Jurkat, Clone E6-1 (cell line): ENCODE measurements around the gene TRIM59.
"Not testable (repeated sequence)": the region's sequence is repeated elsewhere in the genome, so short reads cannot be mapped to it uniquely, and the experiment has no call there.

ENCODE experiments used
- DNase-seq: peaks from one replicate; pipeline ENCODE4 v3.0.0-alpha.2; 2011; ENCODE audit warnings: low read depth, low spot score
- H3K4me3 ChIP-seq: 2 replicates; pipeline ENCODE4 v1.5.1; 2011; ENCODE audit warnings: mild to moderate bottlenecking, low read length, control low read depth, moderate library complexity

TRIM59 gene

GRCh38 chr3:160460033-160460432, 10.4 kb upstream of the TRIM59 start:
- no peak for DNase-seq
- H3K4me3 ChIP-seq: no peak overlapping the region

- no peak overlapping the region for H3K4me3 ChIP-seq
- no peak for DNase-seq
These were observed 9.9 kb upstream of the TRIM59 start for GRCh38 chr3:160459450-160459970.

DNA sequence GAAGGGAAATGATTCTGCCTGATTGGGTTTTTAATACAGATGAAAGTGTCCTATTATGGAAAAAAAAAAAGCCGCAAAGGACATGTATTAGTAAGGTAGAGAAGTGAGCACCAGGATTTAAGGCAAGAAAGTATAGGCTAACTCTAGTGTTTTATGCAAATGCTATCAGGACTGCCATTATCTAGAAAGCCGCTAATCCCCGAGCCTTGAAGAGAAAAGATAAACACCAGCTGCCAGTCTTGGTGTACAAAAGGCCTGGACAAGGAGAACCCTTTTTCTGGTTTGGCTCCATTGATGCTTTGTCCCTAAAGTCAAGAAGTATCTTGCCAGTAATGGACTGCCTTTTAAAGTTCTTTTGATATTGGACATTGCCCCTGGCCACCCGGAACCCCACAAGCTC, 8.6 kb upstream of the TRIM59 start:
- H3K4me3 ChIP-seq: no peak overlapping the region
- DNase-seq: no peak

DNA sequence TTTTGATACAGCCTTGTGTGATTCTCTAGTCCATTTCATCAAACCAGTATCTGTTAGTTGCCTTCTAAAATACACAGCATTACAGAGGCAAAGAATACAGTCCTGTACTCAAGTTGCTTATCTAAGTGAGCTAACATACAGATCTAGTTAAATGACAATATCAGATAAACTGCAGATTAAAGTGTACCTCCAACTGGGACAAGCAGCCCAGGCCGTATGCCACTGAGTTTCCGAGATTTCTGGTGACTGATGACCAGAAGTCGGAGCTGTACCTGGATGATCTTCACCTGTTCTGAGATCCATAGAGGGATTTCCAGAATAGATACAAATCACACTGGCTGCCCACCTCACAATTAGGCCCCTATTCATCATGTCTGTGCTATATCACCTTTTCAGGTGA, 6.3 kb upstream of the TRIM59 start:
- no peak overlapping the region for H3K4me3 ChIP-seq
- no peak for DNase-seq

DNA sequence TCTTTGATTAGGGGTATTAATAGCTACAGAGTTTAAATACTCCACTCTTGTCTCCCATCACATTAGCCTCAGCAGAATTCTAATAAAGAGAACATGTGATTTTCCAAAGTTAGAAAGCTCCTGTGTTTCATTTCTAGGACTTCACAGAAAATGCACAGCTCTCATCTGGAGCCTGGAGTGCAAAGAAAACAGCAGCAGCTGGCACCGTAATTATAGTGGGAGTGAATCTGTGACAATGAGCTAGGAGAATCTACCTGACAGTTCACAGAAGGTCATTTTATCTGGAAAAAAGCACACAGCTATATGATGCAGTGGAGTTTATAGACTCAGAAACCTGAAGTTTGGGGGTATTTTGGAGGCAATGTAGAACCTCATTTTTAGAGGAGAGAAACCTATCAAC, 5.4 kb upstream of the TRIM59 start:
- H3K4me3 ChIP-seq: no peak overlapping the region
- no peak for DNase-seq

GRCh38 chr3:160452251-160452650, 2.7 kb upstream of the TRIM59 start:
- not testable (repeated sequence) for H3K4me3 ChIP-seq, DNase-seq

- no peak for DNase-seq
- H3K4me3 ChIP-seq: no peak overlapping the region
These were observed 2.0 kb upstream of the TRIM59 start for GRCh38 chr3:160451602-160452001.

DNA sequence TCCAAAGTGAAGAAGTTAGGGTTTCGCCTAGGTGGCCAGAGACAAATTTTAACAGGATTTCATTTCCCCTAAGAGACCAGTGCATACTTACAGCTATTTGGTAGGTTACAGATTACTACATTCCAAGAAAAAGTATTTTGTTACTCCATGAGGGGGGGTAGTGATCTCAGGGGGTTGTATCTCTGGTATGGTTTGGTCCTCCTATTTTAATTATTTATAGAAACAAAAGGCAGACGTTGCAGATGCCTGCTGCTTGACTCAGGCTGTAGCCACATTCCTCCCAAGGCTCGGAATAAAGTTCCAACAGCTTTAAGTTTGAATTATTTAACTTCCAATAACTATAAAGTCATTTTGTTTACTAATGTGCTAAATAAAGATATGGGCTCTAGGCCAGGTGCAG, 1.3 kb upstream of the TRIM59 start:
- H3K4me3 ChIP-seq: no peak overlapping the region

DNA sequence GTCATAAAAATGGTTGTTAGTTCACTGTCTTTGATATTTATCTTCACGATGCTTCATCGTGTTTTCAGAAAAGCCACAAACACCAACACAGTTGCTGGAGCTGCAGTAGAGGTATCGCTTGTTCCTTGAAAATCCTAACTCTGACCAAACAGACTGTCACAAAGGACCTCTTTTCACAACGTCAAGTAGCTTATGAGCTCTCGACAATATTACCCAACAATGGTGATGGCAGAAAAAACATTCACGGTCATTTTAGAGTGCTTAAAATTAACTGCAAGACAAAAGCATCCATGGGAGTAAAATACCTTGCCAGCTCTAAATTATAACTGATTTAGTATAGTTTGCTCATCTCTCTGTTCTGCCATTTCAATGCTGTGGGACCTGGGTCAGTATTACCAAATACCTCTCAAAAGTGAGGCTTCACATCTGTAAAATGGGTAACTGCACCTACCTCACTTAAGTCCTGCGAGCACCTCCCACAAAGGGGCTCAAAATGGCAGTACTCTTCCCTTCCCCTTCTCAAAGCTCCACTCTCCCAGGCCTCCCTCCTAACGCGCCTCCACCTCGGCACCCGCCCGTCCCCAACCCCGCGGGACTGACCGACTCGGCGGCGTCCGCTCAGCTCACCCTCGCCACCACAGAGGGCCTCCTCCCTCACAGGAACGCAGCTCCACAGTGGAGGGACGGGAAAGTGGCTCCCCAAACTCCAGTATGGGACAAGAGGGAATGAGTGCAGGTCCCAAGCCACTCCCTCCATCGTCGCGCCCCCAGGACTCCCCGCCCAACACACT, 546 bp downstream of the TRIM59 start:
- H3K4me3 ChIP-seq: peak overlapping the region; percentile 72
- peak; percentile 42 for DNase-seq

More for the DNA sequence above, 1.3 kb upstream of the TRIM59 start:
- DNase-seq: no peak

DNA sequence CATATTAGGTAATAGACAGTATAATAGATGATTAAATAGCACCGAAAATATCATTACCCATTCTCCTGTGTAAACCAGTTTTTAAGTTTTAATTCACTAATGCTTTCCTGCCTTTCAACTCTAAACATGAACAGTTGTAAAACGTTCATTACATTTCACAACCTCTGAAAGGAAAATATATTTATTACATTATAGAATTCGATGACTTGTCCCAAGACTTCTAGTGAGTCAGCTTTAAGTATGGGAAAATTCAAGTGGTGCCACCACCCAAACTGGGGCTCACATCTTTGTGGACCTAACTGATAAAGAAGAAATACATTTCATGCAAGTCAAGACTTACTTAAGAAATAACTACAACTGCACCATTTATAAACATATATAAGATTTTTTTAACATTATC, 2.0 kb downstream of the TRIM59 start:
- no peak overlapping the region for H3K4me3 ChIP-seq
- DNase-seq: no peak

DNA sequence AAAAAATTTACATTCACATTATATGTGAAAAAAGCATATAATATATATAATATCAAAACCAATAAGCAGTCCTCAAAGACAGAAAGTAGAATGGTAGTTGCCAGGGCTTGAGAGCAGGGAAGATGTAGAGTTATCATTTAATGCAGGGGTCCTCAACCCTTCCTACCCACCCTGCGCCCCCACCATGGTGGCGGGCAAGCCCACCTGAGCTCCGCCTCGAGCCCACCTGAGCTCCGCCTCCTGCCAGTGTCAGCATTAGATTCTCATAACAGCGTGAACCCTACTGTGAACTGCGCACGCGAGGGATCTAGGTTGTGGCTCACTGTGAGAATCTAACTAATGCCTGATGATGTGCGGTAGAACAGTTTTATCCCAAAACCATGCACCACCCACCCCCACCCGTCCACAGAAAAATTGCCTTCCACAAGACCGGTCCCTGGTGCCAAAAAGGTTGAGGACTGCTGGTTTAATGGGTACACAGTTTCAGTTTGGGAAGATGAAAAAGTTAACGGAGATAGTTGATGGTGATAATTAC, 3.0 kb downstream of the TRIM59 start:
- no peak for DNase-seq
- no peak overlapping the region for H3K4me3 ChIP-seq

DNA sequence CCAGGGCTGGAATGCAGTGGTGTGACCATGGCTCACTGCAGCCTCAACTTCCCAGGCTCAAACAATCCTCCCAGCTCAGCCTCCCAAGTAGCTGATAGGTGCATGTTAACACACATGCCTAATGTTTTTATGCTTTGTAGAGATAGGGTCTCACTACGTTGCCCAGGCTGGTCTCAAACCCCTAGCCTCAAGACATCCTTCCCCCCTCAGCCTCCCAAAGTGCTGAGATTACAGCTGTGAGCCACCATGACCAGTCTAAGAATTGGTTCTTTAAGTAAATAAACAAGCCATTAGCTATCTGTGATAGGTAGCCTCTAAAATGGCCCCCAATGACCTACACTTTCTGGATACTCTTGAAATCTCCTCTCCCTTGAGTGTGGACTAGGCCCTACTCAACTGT, 3.7 kb downstream of the TRIM59 start:
- no peak for DNase-seq
- no peak overlapping the region for H3K4me3 ChIP-seq

DNA sequence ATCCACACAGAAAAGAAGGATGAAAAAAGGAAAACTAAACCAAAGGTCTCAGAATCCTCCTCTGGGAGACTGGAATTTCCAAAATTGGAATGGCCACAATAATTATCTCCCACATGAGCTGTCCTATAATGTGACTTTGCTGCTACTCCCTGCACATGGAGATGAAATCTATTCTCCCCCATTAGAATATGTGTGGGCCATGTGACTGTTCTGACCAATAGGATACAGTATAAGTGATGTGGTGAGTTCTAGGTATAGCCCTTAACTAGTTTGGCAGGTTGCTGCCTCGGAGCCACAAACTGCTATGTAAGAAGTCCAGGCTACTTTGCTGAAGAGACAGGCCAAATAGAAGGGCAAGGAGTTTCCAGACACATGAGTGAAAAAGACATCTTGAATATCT, 5.2 kb downstream of the TRIM59 start:
- H3K4me3 ChIP-seq: no peak overlapping the region
- DNase-seq: no peak

DNA sequence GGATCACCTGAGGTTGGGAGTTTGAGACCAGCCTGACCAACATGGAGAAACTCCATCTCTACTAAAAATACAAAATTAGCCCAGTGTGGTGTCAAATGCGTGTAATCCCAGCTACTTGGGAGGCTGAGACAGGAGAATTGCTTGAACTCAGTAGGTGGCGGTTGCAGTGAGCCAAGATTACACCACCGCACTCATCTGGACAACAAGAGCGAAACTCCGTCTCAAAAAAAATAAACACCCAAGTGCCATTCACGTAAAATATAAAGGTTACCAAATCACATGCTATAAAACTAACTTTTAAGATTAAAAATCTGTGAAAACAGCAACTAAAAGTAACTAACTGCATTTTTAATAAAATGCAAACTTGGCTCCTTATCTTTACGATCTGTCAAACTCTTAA, 8.9 kb downstream of the TRIM59 start:
- H3K4me3 ChIP-seq: no peak overlapping the region
- no peak for DNase-seq

DNA sequence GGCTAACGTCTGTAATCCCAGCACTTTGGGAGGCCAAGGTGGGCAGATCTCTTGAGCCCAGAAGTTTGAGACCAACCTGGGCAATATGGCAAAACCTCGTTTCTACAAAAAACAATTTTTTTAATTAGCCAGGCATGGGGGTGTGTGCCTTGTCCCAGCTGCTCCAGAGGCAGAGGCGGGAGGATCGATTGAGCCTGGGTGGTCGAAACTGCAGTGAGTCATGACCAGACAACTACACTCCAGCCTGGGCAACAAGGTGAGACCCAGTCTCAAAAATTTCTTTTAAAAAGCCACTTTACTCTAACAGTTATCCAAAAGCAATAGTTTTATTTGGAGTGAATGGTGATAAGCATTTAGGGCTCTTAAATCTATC, 12.5 kb downstream of the TRIM59 start:
- DNase-seq: no peak
- no peak overlapping the region for H3K4me3 ChIP-seq

GRCh38 chr3:160435747-160436146, 13.8 kb downstream of the TRIM59 start:
- no peak overlapping the region for H3K4me3 ChIP-seq
- DNase-seq: no peak

GRCh38 chr3:160435095-160435494, 14.5 kb downstream of the TRIM59 start:
- DNase-seq: no peak

GRCh38 chr3:160434071-160434470, 15.5 kb downstream of the TRIM59 start:
- H3K4me3 ChIP-seq: no peak overlapping the region
- no peak for DNase-seq

More at GRCh38 chr3:160435095-160435494, 14.5 kb downstream of the TRIM59 start:
- no peak overlapping the region for H3K4me3 ChIP-seq

GRCh38 chr3:160427832-160428424, 21.7 kb downstream of the TRIM59 start:
- no peak overlapping the region for H3K4me3 ChIP-seq
- DNase-seq: peak; percentile 21

DNA sequence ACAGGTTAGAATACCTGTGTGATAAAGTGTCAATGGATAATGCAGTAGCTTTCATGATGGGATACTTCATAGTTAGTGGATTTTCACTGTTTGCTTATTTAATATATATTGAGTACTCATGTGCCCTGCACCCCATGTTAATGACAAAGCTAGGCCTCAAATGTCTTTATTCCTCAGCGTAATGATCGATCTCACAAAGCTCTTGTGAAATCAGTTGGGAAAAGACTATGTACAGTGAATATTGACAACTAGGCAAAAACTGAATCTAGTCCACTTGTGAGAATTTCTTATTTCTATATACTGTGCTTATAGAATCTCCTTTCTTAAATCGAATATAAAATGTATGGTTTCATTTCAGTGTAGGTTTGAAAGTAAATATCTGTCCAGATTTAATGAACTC, 32.3 kb downstream of the TRIM59 start:
- no peak overlapping the region for H3K4me3 ChIP-seq
- no peak for DNase-seq
